HG03457 (cell line): ENCODE measurements around the gene NEURL2.

ENCODE experiments used
- ATAC-seq: cut with Tn5 transposase; IDR thresholded peaks from one replicate; pipeline ENCODE4 v1.9.1; 2021; ENCODE audit warnings: moderate number of reproducible peaks; ENCODE audit not compliant: unreplicated experiment

The NEURL2 gene

GRCh38 chr20:45848421-45848820, 42.6 kb downstream of the NEURL2 start:
- ATAC-seq, result no peak

- ATAC-seq, result no peak
These were observed 45.6 kb downstream of the NEURL2 start for GRCh38 chr20:45845452-45845851.

GRCh38 chr20:45843506-45843905, 47.5 kb downstream of the NEURL2 start:
- ATAC-seq, result no peak

- no peak for ATAC-seq
These were observed 48.7 kb downstream of the NEURL2 start for GRCh38 chr20:45842169-45842812.

- ATAC-seq, result no peak
These were observed 49.4 kb downstream of the NEURL2 start for GRCh38 chr20:45841407-45842129.

GRCh38 chr20:45840700-45841198, 50.3 kb downstream of the NEURL2 start:
- no peak for ATAC-seq
